RWPE2 (cell line): ENCODE results near the gene IPO13.

Experiments
- ATAC-seq: fragments of 200-7000 bp; cut with Tn5 transposase; 3 replicates; pipeline ENCODE4 v1.9.1; 2021; ENCODE audit warnings: low read depth
- DNase-seq: peaks from one replicate; pipeline ENCODE4 v3.0.0-alpha.2; 2020; ENCODE audit warnings: low spot score
- H3K27ac ChIP-seq: fragments of 450-650 bp; 2 replicates; pipeline ENCODE4 v1.5.1; 2017; ENCODE audit warnings: mild to moderate bottlenecking; ENCODE audit not compliant: poor library complexity, severe bottlenecking
- H3K27me3 ChIP-seq: fragments of 250-450 bp; sonication (Bioruptor Pico); 2 replicates; pipeline ENCODE4 v1.5.1; 2021; ENCODE audit warnings: mild to moderate bottlenecking, moderate library complexity; ENCODE audit not compliant: insufficient read depth, poor library complexity, severe bottlenecking
- H3K36me3 ChIP-seq: fragments of 250-450 bp; sonication (Bioruptor Pico); 2 replicates; pipeline ENCODE4 v1.5.1; 2020; ENCODE audit warnings: low read depth, mild to moderate bottlenecking, moderate library complexity
- H3K4me1 ChIP-seq: fragments of 250-450 bp; sonication (Bioruptor Pico); 2 replicates; pipeline ENCODE4 v1.5.1; 2021; ENCODE audit warnings: mild to moderate bottlenecking, moderate library complexity; ENCODE audit not compliant: insufficient read depth, poor library complexity, severe bottlenecking
- H3K4me3 ChIP-seq: fragments of 250-450 bp; sonication (Bioruptor Pico); 2 replicates; pipeline ENCODE4 v1.5.1; 2021; ENCODE audit warnings: mild to moderate bottlenecking, moderate library complexity; ENCODE audit not compliant: severe bottlenecking
- H3K9me3 ChIP-seq: fragments of 250-450 bp; sonication (Bioruptor Pico); 2 replicates; pipeline ENCODE4 v1.5.1; 2021; ENCODE audit warnings: mild to moderate bottlenecking, moderate library complexity; ENCODE audit not compliant: severe bottlenecking
- TF ChIP-seq, protein P1 (sequence below): fragments of 450-650 bp; IDR thresholded peaks from one replicate; pipeline ENCODE4 v1.5.1; 2017; ENCODE audit warnings: mild to moderate bottlenecking, moderate library complexity; ENCODE audit not compliant: poor library complexity, severe bottlenecking

The IPO13 gene

DNA sequence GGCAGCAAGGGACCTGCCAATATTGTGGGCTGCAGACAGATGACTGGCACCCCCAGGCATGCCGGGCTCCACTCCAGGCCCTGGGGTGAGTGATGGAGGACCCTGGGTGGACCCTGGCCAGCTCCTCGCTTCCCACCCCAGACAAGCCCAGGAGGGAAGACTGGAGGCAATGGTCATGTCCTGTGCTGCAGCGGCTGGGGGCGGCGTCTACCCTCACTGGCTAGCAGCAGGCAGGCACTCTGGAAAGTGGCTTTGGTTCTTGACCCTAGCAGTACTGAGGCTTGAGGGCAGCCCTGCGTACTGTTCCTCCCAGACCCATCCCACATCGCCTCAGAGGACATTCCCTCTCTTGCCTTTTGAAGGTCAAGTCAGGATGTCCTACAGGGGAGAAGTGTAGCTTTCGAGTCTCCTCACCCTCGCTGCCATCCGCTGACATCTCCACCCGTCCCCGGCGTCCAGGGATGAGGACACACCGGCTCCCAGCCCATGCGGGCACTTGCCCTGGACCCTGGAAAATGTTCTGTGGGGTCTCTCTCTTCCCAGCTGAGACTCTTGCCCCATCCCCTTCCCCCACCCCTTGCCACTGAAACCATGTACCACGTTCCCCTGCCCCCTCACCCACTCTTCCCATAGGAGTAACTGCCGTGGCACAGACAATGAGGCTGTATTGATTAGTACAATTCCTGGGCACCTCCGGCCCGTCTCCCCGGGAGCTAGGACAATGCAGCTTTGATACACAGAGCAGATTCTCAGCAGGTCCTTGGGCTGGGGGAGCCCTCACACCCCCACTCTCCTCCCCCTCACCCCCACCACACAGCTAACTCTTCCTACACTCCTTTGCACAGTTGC lies 69.5 kb downstream of the IPO13 start:
- ATAC-seq (no peak), DNase-seq (no peak)
- Histone ChIP-seq H3K27ac (no peak overlapping the region), H3K27me3 (no peaks in the 10 kb centered on the region), H3K9me3 (no peaks in the 10 kb centered on the region), H3K4me3 (no peak overlapping the region), H3K36me3 (peaks cover 5% of the 10 kb centered on the region; the same call in 1 of the 2 replicates), H3K4me1 (no peaks in the 10 kb centered on the region)
- TF ChIP-seq, protein P1, sequence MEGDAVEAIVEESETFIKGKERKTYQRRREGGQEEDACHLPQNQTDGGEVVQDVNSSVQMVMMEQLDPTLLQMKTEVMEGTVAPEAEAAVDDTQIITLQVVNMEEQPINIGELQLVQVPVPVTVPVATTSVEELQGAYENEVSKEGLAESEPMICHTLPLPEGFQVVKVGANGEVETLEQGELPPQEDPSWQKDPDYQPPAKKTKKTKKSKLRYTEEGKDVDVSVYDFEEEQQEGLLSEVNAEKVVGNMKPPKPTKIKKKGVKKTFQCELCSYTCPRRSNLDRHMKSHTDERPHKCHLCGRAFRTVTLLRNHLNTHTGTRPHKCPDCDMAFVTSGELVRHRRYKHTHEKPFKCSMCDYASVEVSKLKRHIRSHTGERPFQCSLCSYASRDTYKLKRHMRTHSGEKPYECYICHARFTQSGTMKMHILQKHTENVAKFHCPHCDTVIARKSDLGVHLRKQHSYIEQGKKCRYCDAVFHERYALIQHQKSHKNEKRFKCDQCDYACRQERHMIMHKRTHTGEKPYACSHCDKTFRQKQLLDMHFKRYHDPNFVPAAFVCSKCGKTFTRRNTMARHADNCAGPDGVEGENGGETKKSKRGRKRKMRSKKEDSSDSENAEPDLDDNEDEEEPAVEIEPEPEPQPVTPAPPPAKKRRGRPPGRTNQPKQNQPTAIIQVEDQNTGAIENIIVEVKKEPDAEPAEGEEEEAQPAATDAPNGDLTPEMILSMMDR: no peak

DNA sequence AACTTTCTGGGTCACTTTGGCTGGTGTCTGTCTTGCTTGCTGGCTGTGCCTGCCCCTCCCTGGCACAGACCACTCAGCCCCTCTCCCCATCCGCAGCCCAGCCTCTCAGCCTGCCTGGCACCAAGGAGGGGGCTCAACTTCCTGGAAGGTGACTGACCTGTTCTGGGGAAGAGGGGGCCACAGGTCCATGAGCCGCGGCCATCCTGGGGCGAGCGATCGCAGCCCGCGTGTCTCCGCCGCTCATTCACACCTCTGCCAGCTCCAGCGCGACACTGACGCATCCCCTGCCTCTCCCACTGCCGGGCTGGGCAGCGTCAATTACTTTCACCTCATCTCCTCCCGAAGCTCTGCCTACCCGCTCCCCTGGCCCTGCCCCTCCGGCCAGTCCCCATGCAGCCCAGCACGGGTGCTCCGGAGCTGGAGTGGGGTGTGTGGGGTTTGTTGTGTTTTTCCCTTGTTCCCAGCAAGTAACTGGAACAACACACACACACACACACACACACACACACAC lies 70.2 kb downstream of the IPO13 start:
- ATAC-seq (no peak), DNase-seq (no peak)
- H3K27me3 ChIP-seq: no peaks in the 10 kb centered on the region
- H3K36me3 ChIP-seq: peaks cover 5% of the 10 kb centered on the region; the same call in 1 of the 2 replicates
- no peaks in the 10 kb centered on the region for H3K4me1 ChIP-seq
- no peaks in the 10 kb centered on the region for H3K9me3 ChIP-seq
- TF ChIP-seq, protein P1: no peak
- H3K4me3 ChIP-seq: no peak overlapping the region
- H3K27ac ChIP-seq: no peak overlapping the region
